ENCODE data around the gene NR6A1. TPM values are rescaled to one million over a fixed set of nuclear protein-coding genes. Genes with fewer than 3 reads are reported as not detected.

Gene NR6A1
- total RNA-seq, 2 experiments from 2014 or later: 17.5 to 23.0 TPM

GRCh38 chr9:124526174-124526573 is 244.9 kb downstream of the NR6A1 start:
- intact Hi-C loops (cut with micrococcal nuclease; ENCODE audit: unreplicated experiment): no loop called here
- ChIA-PET CTCF (ENCODE audit: unreplicated experiment) (no interaction called here), POLR2A (no interaction called here)
- Histone ChIP-seq H3K4me3 (ENCODE audit: low read depth, low read length, poor library complexity, severe bottlenecking) (no peak overlapping the region), H3K27ac (ENCODE audit: low read depth, low read length, poor library complexity, severe bottlenecking) (no peak overlapping the region), H2AFZ (ENCODE audit: low read length) (no peak overlapping the region), H3K79me2 (ENCODE audit: insufficient read depth, low read depth, low read length) (no peaks in the 10 kb centered on the region), H3K36me3 (ENCODE audit: insufficient read depth, low read length) (peaks cover 24% of the 10 kb centered on the region), H3K4me1 (ENCODE audit: insufficient read depth, low read length, poor library complexity, severe bottlenecking) (no peaks in the 10 kb centered on the region), H4K20me1 (ENCODE audit: insufficient read depth, low read length) (no peaks in the 10 kb centered on the region), H3K4me2 (ENCODE audit: low read length) (no peak overlapping the region), H3K9me2 (ENCODE audit: insufficient read depth, low read length) (no peaks in the 10 kb centered on the region), H3K9me3 (ENCODE audit: low read length) (no peaks in the 10 kb centered on the region)
- BruUV-seq (replicated peaks): no TSS peak
- DNase-seq (ENCODE audit: low spot score): no peak
- TF ChIP-seq CTCF (conservative IDR thresholded peaks at IDR 0.05; ENCODE audit: low read length) (no peak), EZH2phosphoT487 (IDR thresholded peaks at IDR 0.05; ENCODE audit: borderline replicate concordance, low read depth, low read length) (no peak)

- H3K27ac ChIP-seq (ENCODE audit: low read depth, low read length, poor library complexity, severe bottlenecking): no peak overlapping the region
- no peaks in the 10 kb centered on the region for H3K79me2 ChIP-seq (ENCODE audit: insufficient read depth, low read depth, low read length)
- CTCF ChIA-PET (ENCODE audit: unreplicated experiment): no interaction called here
- no peaks in the 10 kb centered on the region for H4K20me1 ChIP-seq (ENCODE audit: insufficient read depth, low read length)
- no peak overlapping the region for H2AFZ ChIP-seq (ENCODE audit: low read length)
- no peaks in the 10 kb centered on the region for H3K4me1 ChIP-seq (ENCODE audit: insufficient read depth, low read length, poor library complexity, severe bottlenecking)
- intact Hi-C loops (cut with micrococcal nuclease; ENCODE audit: unreplicated experiment): no loop called here
- H3K4me2 ChIP-seq (ENCODE audit: low read length): no peak overlapping the region
- peak; percentile 32; the same call in 1 of the 2 replicates for TF ChIP-seq CTCF (conservative IDR thresholded peaks at IDR 0.05; ENCODE audit: low read length)
- TF ChIP-seq EZH2phosphoT487 (IDR thresholded peaks at IDR 0.05; ENCODE audit: borderline replicate concordance, low read depth, low read length): no peak
- H3K9me2 ChIP-seq (ENCODE audit: insufficient read depth, low read length): no peaks in the 10 kb centered on the region
- POLR2A ChIA-PET: interaction anchor here (0.7 to 1.2 kb wide), 2 partner anchors 8 to 1185 kb away, joined by 3 read pairs; no protein-coding TSS in a partner anchor
- no TSS peak for BruUV-seq (replicated peaks)
- DNase-seq (ENCODE audit: low spot score): no peak
- H3K9me3 ChIP-seq (ENCODE audit: low read length): no peaks in the 10 kb centered on the region
- peaks cover 28% of the 10 kb centered on the region for H3K36me3 ChIP-seq (ENCODE audit: insufficient read depth, low read length)
- no peak overlapping the region for H3K4me3 ChIP-seq (ENCODE audit: low read depth, low read length, poor library complexity, severe bottlenecking)
Observed at GRCh38 chr9:124522121-124523098, 248.7 kb downstream of the NR6A1 start.

DNA sequence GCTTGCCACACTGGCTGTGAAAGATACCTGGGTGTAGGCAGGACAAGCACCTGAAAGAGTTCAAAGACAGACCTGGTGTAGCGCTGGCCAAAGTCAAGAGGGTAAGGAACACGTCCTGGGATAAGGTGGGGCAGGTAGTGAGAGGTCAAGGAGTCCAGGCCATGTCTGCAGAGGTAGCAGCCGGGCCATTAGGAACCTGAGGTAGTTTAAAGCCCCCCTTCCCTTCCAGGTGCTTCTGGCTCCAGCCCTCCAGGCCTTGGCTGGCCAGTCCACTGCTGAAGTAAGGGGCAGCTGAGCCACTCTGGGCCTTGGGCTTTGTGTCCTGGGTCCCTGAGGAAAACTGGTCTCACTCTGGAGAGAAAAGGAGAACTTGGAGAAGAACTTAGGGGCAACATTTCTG is 250.0 kb downstream of the NR6A1 start:
- ChIA-PET CTCF (ENCODE audit: unreplicated experiment) (no interaction called here), POLR2A (no interaction called here)
- no TSS peak for BruUV-seq (replicated peaks)
- H3K4me2 ChIP-seq (ENCODE audit: low read length): no peak overlapping the region
- intact Hi-C loops (cut with micrococcal nuclease; ENCODE audit: unreplicated experiment): no loop called here
- no peak overlapping the region for H3K4me3 ChIP-seq (ENCODE audit: low read depth, low read length, poor library complexity, severe bottlenecking)
- DNase-seq (ENCODE audit: low spot score): no peak
- H2AFZ ChIP-seq (ENCODE audit: low read length): no peak overlapping the region
- H3K27ac ChIP-seq (ENCODE audit: low read depth, low read length, poor library complexity, severe bottlenecking): no peak overlapping the region
- peaks cover 22% of the 10 kb centered on the region for H3K36me3 ChIP-seq (ENCODE audit: insufficient read depth, low read length)
- H3K79me2 ChIP-seq (ENCODE audit: insufficient read depth, low read depth, low read length): no peaks in the 10 kb centered on the region
- H3K4me1 ChIP-seq (ENCODE audit: insufficient read depth, low read length, poor library complexity, severe bottlenecking): no peaks in the 10 kb centered on the region
- no peaks in the 10 kb centered on the region for H3K9me2 ChIP-seq (ENCODE audit: insufficient read depth, low read length)
- no peak for TF ChIP-seq CTCF (conservative IDR thresholded peaks at IDR 0.05; ENCODE audit: low read length)
- TF ChIP-seq EZH2phosphoT487 (IDR thresholded peaks at IDR 0.05; ENCODE audit: borderline replicate concordance, low read depth, low read length): no peak
- H3K9me3 ChIP-seq (ENCODE audit: low read length): no peaks in the 10 kb centered on the region
- no peaks in the 10 kb centered on the region for H4K20me1 ChIP-seq (ENCODE audit: insufficient read depth, low read length)
